Esophagus squamous epithelium (tissue), 4 donors: Measurements from ENCODE around the gene RALA.

Experiments used
- POLR2A ChIP-seq, 4 donors: fragments of 450-650 bp; IDR thresholded peaks; one replicate each; pipeline ENCODE4 v1.6.1; 2017; ENCODE audit warnings: antibody characterized with exemption in 4 of 4, mild to moderate bottlenecking in 4 of 4, moderate library complexity in 3 of 4
- TF ChIP-seq, protein P1 (sequence below), 6 experiments: fragments of 450-650 bp in 4 of 6; fragments of 200-600 bp in 2 of 6; sonication (generic) in 2 of 6; IDR thresholded peaks; one replicate each; pipeline ENCODE4 v1.5.1; 2016 to 2019; ENCODE audit warnings: antibody characterized with exemption in 6 of 6, mild to moderate bottlenecking in 4 of 6, moderate library complexity in 4 of 6

DNA sequence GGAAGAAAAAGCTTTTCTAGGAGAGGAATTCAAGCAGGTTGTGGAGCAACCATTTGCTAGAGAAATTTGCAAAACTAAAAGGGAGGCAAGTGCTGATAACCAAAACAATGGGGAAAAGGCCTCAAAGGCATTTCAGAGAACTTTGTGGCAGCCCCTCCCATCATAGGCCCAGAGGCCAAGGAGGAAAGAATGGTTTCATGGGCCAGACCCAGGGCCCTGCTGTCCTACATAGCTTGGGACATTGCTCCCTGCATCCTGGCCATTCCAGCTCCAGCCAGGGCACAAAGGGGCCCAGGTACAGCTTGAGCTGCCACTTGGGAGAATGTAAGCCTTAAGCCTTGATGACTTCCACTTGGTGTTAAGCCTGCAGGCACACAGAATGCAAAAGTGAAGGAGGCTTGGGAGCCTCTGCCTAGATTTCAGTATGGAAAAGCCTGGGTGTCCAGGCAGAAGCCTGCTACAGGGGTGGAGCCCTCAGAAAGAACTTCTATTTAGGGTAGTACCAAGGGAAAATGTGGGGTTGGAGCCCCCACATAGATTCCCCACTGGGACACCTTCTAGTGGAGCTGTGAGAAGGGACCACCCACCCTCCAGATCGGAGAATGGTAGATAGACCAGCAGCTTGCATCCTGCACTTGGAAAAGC is 91.2 kb downstream of the RALA start:
- TF ChIP-seq, protein P1, sequence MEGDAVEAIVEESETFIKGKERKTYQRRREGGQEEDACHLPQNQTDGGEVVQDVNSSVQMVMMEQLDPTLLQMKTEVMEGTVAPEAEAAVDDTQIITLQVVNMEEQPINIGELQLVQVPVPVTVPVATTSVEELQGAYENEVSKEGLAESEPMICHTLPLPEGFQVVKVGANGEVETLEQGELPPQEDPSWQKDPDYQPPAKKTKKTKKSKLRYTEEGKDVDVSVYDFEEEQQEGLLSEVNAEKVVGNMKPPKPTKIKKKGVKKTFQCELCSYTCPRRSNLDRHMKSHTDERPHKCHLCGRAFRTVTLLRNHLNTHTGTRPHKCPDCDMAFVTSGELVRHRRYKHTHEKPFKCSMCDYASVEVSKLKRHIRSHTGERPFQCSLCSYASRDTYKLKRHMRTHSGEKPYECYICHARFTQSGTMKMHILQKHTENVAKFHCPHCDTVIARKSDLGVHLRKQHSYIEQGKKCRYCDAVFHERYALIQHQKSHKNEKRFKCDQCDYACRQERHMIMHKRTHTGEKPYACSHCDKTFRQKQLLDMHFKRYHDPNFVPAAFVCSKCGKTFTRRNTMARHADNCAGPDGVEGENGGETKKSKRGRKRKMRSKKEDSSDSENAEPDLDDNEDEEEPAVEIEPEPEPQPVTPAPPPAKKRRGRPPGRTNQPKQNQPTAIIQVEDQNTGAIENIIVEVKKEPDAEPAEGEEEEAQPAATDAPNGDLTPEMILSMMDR (IDR thresholded peaks at IDR 0.05): no peak
- TF ChIP-seq POLR2A (IDR thresholded peaks at IDR 0.05): no peak
